ENCODE data around the gene SP3. TPM values are rescaled to one million over a fixed set of nuclear protein-coding genes. Genes with fewer than 3 reads are reported as not detected.

SP3 gene
- total RNA-seq, 1 donor from 2014 or later: 119 TPM

DNA sequence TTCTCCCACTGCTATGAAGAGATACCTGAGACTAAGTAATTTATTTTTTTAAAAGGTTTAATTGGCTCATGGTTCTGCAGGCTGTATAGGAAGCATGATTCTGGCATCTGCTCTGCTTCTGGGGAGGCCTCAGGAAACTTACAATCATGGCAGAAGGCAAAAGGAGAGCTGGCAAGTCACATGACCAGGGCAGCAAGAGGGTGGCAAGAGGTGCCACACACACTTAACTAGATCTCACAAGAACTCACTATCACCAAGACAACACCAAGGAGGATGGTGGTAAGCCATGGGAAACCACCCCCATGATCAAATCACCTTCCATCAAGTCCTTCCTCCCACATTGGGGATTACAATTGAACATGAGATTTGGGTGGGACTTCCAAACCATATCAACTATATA lies 38.3 kb downstream of the SP3 start:
- no peaks in the 10 kb centered on the region for H3K9me3 ChIP-seq
- intact Hi-C loops (cut with DNase I): no loop called here
- no peaks in the 10 kb centered on the region for H3K36me3 ChIP-seq
- no peaks in the 10 kb centered on the region for H3K27me3 ChIP-seq
- no peak for DNase-seq (ENCODE audit: extremely low spot score in 2 of 2)
- no peak overlapping the region for H3K4me3 ChIP-seq
- no peak overlapping the region for H3K27ac ChIP-seq
- peaks cover 49% of the 10 kb centered on the region for H3K4me1 ChIP-seq
- TF ChIP-seq POLR2AphosphoS5 (IDR thresholded peaks at IDR 0.05; ENCODE audit: insufficient read depth in 1 of 2, low read depth in 1 of 2): no peak
- no peak for TF ChIP-seq POLR2A (IDR thresholded peaks at IDR 0.05)
- TF ChIP-seq, protein P1, sequence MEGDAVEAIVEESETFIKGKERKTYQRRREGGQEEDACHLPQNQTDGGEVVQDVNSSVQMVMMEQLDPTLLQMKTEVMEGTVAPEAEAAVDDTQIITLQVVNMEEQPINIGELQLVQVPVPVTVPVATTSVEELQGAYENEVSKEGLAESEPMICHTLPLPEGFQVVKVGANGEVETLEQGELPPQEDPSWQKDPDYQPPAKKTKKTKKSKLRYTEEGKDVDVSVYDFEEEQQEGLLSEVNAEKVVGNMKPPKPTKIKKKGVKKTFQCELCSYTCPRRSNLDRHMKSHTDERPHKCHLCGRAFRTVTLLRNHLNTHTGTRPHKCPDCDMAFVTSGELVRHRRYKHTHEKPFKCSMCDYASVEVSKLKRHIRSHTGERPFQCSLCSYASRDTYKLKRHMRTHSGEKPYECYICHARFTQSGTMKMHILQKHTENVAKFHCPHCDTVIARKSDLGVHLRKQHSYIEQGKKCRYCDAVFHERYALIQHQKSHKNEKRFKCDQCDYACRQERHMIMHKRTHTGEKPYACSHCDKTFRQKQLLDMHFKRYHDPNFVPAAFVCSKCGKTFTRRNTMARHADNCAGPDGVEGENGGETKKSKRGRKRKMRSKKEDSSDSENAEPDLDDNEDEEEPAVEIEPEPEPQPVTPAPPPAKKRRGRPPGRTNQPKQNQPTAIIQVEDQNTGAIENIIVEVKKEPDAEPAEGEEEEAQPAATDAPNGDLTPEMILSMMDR (IDR thresholded peaks at IDR 0.05): no peak

DNA sequence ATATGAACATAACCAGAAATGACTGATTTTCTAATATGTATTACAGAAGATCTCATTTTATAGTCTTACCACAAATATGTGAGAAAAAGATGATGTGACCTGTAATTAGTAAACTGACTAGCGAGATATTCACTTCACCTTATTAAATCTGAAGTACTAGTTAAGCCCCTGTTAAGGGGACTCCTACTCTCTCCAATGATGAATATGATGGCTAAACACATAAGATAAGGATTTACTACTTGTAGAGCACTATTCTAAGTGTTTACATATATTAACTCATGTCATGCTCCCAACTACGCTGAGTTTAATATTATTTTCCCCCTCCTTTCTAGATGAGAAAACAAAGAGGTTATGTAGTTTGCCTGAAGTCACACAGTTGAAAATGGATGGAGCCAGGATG lies 40.9 kb downstream of the SP3 start:
- no peak for TF ChIP-seq POLR2A (IDR thresholded peaks at IDR 0.05)
- no peak for DNase-seq (ENCODE audit: extremely low spot score in 2 of 2)
- Histone ChIP-seq H3K9me3 (no peaks in the 10 kb centered on the region), H3K4me3 (no peak overlapping the region), H3K36me3 (no peaks in the 10 kb centered on the region), H3K27me3 (no peaks in the 10 kb centered on the region), H3K27ac (no peak overlapping the region), H3K4me1 (peaks cover 53% of the 10 kb centered on the region)
- intact Hi-C loops (cut with DNase I): no loop called here

DNA sequence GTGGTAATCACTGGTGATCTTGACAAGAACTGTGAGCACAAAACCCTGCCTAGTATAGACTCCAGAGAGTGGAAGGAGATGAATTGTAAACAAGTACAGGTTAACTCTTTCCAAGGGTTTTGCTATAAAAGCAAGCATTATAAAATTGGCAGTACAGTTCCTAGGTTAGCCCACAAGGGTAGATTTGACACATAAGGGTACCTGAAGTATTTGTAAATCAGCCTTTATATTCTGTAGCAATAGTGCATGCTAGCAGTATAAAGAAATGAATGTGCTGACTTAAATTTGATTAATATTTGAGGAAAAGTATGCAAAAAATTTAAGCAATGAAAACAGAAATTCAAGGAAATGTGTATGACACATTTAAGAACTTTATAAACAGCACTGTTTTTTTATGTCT lies 42.4 kb downstream of the SP3 start:
- no peak overlapping the region for H3K4me3 ChIP-seq
- TF ChIP-seq POLR2AphosphoS5 (IDR thresholded peaks at IDR 0.05; ENCODE audit: insufficient read depth in 1 of 2, low read depth in 1 of 2) (no peak), POLR2A (IDR thresholded peaks at IDR 0.05) (no peak)
- TF ChIP-seq, protein P1 (IDR thresholded peaks at IDR 0.05): no peak
- H3K4me1 ChIP-seq: peaks cover 55% of the 10 kb centered on the region
- H3K27ac ChIP-seq: no peak overlapping the region
- H3K9me3 ChIP-seq: no peaks in the 10 kb centered on the region
- no peak for DNase-seq (ENCODE audit: extremely low spot score in 2 of 2)
- intact Hi-C loops (cut with DNase I): no loop called here
- H3K27me3 ChIP-seq: no peaks in the 10 kb centered on the region
- no peaks in the 10 kb centered on the region for H3K36me3 ChIP-seq

DNA sequence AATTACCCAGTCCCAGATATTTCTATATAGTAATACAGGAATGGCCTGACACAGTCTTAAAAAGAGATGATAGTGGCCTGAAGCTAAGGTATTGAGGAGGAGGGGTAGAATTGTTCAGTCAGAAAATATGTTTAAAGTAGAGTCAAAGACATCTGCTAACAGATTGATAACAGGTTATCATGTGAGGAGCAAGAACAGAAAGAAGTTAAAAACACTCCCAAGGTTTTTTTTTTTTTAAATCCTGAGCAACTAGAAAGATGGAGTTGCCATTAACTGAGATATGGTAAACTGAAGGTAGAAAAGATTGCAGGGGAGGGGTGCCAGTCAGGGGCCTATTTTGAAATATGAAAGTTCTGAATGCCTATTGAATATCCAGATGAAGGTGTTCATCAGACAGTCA lies 43.1 kb downstream of the SP3 start:
- Histone ChIP-seq H3K4me1 (peaks cover 55% of the 10 kb centered on the region), H3K4me3 (no peak overlapping the region), H3K27me3 (no peaks in the 10 kb centered on the region), H3K9me3 (no peaks in the 10 kb centered on the region), H3K36me3 (peaks cover 0 to 4% of the 10 kb centered on the region in 2 donors), H3K27ac (no peak overlapping the region)
- intact Hi-C loops (cut with DNase I): no loop called here
- DNase-seq (ENCODE audit: extremely low spot score in 2 of 2): no peak
- no peak for TF ChIP-seq POLR2AphosphoS5 (IDR thresholded peaks at IDR 0.05; ENCODE audit: insufficient read depth in 1 of 2, low read depth in 1 of 2)
- no peak for TF ChIP-seq POLR2A (IDR thresholded peaks at IDR 0.05)
- TF ChIP-seq, protein P1 (IDR thresholded peaks at IDR 0.05): no peak

DNA sequence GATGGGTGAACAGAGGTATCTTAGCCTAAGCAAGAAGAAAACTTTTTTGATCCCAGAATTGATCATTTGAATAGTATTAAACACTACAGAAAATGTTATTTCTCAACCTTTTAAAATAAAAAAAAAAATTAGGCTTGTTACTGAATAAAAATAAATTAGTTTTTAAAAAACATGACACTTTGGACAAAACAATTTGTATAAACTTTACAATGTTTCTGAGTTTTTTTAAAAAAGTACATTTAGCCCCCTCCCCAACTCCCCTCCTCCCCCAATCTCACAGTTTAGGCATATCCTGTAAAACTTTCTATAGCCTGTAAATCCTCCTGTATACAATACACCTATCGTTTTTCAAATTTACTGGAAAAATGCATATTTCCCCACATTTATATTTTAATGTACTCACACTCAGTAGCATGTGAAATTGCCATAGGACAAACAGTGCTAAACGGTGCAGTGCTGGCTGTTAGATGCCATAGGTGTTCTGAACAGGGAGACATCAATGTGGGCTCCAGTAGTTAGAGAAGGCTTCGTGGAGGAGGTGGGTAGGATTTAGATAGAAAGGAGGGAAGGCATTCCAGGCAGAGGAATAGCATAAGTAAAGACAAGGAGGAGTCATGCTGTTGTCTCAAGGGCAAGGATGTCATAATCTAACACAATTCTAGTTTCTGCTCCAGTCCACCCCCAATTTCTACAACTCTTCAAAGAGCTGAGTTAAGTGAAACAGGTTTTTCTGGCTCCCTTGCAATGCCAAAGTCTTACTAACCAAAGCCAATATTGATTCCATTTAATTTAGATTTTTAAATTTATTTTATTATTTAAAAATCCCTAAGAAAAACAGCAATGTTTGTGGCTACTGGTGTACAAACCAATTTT lies 50.9 kb downstream of the SP3 start:
- Histone ChIP-seq H3K27ac (no peak overlapping the region), H3K9me3 (no peaks in the 10 kb centered on the region), H3K4me3 (no peak overlapping the region), H3K4me1 (peaks cover 26% of the 10 kb centered on the region), H3K36me3 (peaks cover 0 to 27% of the 10 kb centered on the region in 2 donors), H3K27me3 (no peaks in the 10 kb centered on the region)
- no peak for DNase-seq (ENCODE audit: extremely low spot score in 2 of 2)
- TF ChIP-seq POLR2AphosphoS5 (IDR thresholded peaks at IDR 0.05; ENCODE audit: insufficient read depth in 1 of 2, low read depth in 1 of 2) (no peak), POLR2A (IDR thresholded peaks at IDR 0.05) (no peak)
- TF ChIP-seq, protein P1 (IDR thresholded peaks at IDR 0.05): no peak
- intact Hi-C loops (cut with DNase I): no loop called here
